MM.1S (cell line): ENCODE data around the gene HRH2.

Source experiments
- DNase-seq: peaks from one replicate; pipeline ENCODE4 v3.0.0-alpha.2; 2015
- H2AFZ ChIP-seq: fragments of 300-600 bp; sonication (generic); 2 replicates; pipeline ENCODE4 v1.6.0; 2016; ENCODE audit warnings: antibody characterized with exemption, low read length
- H3F3A ChIP-seq: fragments of 300-600 bp; sonication (generic); 2 replicates; pipeline ENCODE4 v1.6.1; 2016; ENCODE audit warnings: mild to moderate bottlenecking, antibody characterized with exemption, low read length, moderate library complexity, mixed read lengths; ENCODE audit not compliant: insufficient read depth
- H3K27ac ChIP-seq: fragments of 300-600 bp; sonication (generic); 2 replicates; pipeline ENCODE4 v1.5.1; 2016; ENCODE audit warnings: mild to moderate bottlenecking, low read length
- H3K27me3 ChIP-seq: fragments of 300-600 bp; sonication (generic); replicated peaks from 2 replicates; pipeline ENCODE4 v1.6.0; 2016; ENCODE audit warnings: low read length; ENCODE audit not compliant: insufficient read depth
- H3K36me3 ChIP-seq: fragments of 300-600 bp; sonication (generic); replicated peaks from 2 replicates; pipeline ENCODE4 v1.6.1; 2016; ENCODE audit warnings: mild to moderate bottlenecking, low read length, mixed read lengths; ENCODE audit not compliant: insufficient read depth
- H3K4me1 ChIP-seq: fragments of 300-600 bp; sonication (generic); 2 replicates; pipeline ENCODE4 v1.6.1; 2016; ENCODE audit warnings: low read length, mixed read lengths
- H3K4me2 ChIP-seq: fragments of 300-600 bp; sonication (generic); 2 replicates; pipeline ENCODE4 v1.6.0; 2016; ENCODE audit warnings: low read depth, low read length
- H3K4me3 ChIP-seq: fragments of 300-600 bp; sonication (generic); 2 replicates; pipeline ENCODE4 v1.5.1; 2016; ENCODE audit warnings: low read length, mixed read lengths
- H3K79me2 ChIP-seq: fragments of 300-600 bp; sonication (generic); 2 replicates; pipeline ENCODE4 v1.6.1; 2016; ENCODE audit warnings: mixed run types, low read length, mixed read lengths
- H3K9ac ChIP-seq: fragments of 300-600 bp; sonication (generic); 2 replicates; pipeline ENCODE4 v1.6.1; 2016; ENCODE audit warnings: low read length, mixed read lengths
- H3K9me2 ChIP-seq: fragments of 300-600 bp; sonication (generic); replicated peaks from 2 replicates; pipeline ENCODE4 v1.6.1; 2016; ENCODE audit warnings: mild to moderate bottlenecking, low read length, mixed read lengths; ENCODE audit not compliant: insufficient read depth
- H3K9me3 ChIP-seq: fragments of 300-600 bp; sonication (generic); replicated peaks from 2 replicates; pipeline ENCODE4 v1.6.1; 2016; ENCODE audit warnings: mild to moderate bottlenecking, low read length, mixed read lengths; ENCODE audit not compliant: insufficient read depth
- H4K20me1 ChIP-seq: fragments of 300-600 bp; sonication (generic); 2 replicates; pipeline ENCODE4 v1.6.1; 2016; ENCODE audit warnings: mild to moderate bottlenecking, low read length, moderate library complexity, mixed read lengths; ENCODE audit not compliant: insufficient read depth
- EZH2 ChIP-seq: fragments of 300-600 bp; sonication (generic); optimal IDR thresholded peaks from 2 replicates; pipeline ENCODE3; 2017; ENCODE audit warnings: low read depth, mild to moderate bottlenecking, antibody characterized with exemption, low read length, mixed read lengths
- EZH2phosphoT487 ChIP-seq: fragments of 300-600 bp; sonication (generic); IDR thresholded peaks from 2 replicates; pipeline ENCODE4 v1.6.1; 2018; ENCODE audit warnings: antibody characterized with exemption, low read length
- TF ChIP-seq, protein P1 (sequence below): fragments of 300-600 bp; sonication (generic); IDR thresholded peaks from 2 replicates; pipeline ENCODE4 v1.5.1; 2016; ENCODE audit warnings: antibody characterized with exemption, low read length, mixed read lengths

The HRH2 gene

DNA sequence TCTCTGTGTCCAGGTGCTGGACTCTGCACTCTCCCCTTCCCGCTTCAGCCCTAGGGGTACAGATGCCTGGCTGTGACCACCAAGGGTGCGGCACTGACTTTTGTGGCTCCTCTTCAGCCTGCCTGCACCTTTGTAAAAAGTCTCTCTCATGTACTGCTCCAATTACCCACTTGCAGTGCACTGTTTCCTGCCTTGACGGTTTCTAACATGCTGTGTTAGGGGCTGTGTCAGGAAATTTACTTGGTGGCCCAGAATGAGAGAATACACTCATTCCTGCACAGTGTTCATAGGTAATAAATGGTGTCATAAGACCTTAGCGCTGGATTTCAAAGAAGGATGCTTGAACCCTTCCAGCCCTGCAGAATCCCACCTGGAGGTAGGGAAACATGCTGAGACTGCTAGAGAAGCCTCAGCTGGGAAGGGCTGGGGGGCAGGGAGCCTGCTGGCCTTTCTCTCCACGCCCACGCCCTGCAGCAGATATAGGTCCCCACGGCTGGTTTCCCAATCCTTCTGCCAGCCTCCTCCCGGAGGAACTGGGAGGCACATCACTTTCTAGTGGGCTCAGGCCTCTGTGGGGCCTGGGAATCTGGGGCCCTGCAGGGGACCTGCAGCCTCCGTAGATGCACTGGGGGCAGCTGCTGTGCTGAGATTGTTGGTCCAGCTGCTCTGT, 17.6 kb upstream of the HRH2 start:
- H3K36me3 ChIP-seq: no peaks in the 10 kb centered on the region
- no peaks in the 10 kb centered on the region for H3F3A ChIP-seq
- H3K4me3 ChIP-seq: no peak overlapping the region
- TF ChIP-seq EZH2: no peak
- TF ChIP-seq, protein P1, sequence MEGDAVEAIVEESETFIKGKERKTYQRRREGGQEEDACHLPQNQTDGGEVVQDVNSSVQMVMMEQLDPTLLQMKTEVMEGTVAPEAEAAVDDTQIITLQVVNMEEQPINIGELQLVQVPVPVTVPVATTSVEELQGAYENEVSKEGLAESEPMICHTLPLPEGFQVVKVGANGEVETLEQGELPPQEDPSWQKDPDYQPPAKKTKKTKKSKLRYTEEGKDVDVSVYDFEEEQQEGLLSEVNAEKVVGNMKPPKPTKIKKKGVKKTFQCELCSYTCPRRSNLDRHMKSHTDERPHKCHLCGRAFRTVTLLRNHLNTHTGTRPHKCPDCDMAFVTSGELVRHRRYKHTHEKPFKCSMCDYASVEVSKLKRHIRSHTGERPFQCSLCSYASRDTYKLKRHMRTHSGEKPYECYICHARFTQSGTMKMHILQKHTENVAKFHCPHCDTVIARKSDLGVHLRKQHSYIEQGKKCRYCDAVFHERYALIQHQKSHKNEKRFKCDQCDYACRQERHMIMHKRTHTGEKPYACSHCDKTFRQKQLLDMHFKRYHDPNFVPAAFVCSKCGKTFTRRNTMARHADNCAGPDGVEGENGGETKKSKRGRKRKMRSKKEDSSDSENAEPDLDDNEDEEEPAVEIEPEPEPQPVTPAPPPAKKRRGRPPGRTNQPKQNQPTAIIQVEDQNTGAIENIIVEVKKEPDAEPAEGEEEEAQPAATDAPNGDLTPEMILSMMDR: no peak
- TF ChIP-seq EZH2phosphoT487: no peak
- no peak for DNase-seq
- H3K4me1 ChIP-seq: no peaks in the 10 kb centered on the region
- no peaks in the 10 kb centered on the region for H3K79me2 ChIP-seq
- H4K20me1 ChIP-seq: no peaks in the 10 kb centered on the region
- H3K4me2 ChIP-seq: no peak overlapping the region
- H3K9me2 ChIP-seq: no peaks in the 10 kb centered on the region
- no peak overlapping the region for H2AFZ ChIP-seq
- H3K27me3 ChIP-seq: no peaks in the 10 kb centered on the region
- H3K27ac ChIP-seq: no peak overlapping the region
- no peaks in the 10 kb centered on the region for H3K9me3 ChIP-seq
- no peak overlapping the region for H3K9ac ChIP-seq

DNA sequence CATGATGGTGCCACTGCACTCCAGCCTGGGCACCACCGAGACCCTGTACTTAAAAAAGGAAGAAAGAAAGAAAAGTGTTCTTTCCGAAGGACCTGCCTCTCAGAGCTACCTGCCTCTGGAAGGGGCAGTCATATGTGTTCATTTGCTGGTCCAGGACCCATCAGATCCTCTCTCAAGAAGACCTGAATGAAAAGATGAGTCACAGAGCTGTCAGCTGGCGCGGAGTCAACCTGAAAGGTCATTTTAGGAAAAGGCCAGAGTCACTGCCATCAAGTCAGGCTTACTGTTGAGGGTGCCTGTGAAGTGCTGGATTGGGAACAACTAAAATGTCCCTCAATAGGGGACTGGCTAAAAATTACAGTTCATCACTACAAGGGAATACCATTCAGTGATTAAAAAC, 14.9 kb upstream of the HRH2 start:
- no peaks in the 10 kb centered on the region for H3K9me3 ChIP-seq
- no peak for DNase-seq
- no peaks in the 10 kb centered on the region for H3K36me3 ChIP-seq
- no peaks in the 10 kb centered on the region for H4K20me1 ChIP-seq
- no peaks in the 10 kb centered on the region for H3K79me2 ChIP-seq
- H3K9me2 ChIP-seq: no peaks in the 10 kb centered on the region
- TF ChIP-seq, protein P1: no peak
- no peak for TF ChIP-seq EZH2
- TF ChIP-seq EZH2phosphoT487: no peak
- no peak overlapping the region for H3K9ac ChIP-seq
- no peak overlapping the region for H3K27ac ChIP-seq
- H3F3A ChIP-seq: no peaks in the 10 kb centered on the region
- H3K4me1 ChIP-seq: no peaks in the 10 kb centered on the region
- H3K4me2 ChIP-seq: no peak overlapping the region
- no peak overlapping the region for H3K4me3 ChIP-seq
- H3K27me3 ChIP-seq: no peaks in the 10 kb centered on the region
- H2AFZ ChIP-seq: no peak overlapping the region

DNA sequence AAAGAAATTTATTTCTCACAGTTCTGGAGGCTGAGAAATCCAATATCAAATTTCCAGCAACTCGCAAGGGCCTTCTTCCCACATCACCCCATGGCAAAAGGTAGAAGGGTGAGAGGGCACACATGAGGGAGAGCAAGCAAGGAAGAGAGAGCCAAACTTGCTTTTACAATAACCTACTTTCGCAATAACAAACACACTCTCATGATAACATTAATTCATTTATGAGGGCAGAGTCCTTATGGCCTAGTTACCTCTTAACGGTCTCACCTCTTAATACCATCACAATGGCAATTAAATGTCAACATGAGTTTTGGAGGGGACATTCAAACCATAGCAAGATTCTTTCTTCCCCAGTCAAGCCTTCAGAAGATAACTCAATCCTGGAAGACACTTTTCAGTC, 11.6 kb upstream of the HRH2 start:
- Histone ChIP-seq H3K4me1 (peaks cover 15% of the 10 kb centered on the region), H3K4me3 (no peak overlapping the region), H3K27me3 (no peaks in the 10 kb centered on the region), H3K9me2 (no peaks in the 10 kb centered on the region), H3K36me3 (no peaks in the 10 kb centered on the region), H3K9me3 (no peaks in the 10 kb centered on the region), H3K4me2 (no peak overlapping the region), H3F3A (peaks cover 16% of the 10 kb centered on the region), H3K79me2 (no peaks in the 10 kb centered on the region), H2AFZ (no peak overlapping the region), H4K20me1 (no peaks in the 10 kb centered on the region), H3K9ac (no peak overlapping the region), H3K27ac (no peak overlapping the region)
- no peak for TF ChIP-seq EZH2
- no peak for TF ChIP-seq EZH2phosphoT487
- TF ChIP-seq, protein P1: no peak
- no peak for DNase-seq
